WTC11 (cell line): ENCODE results near the gene TBC1D22A. TPM values are rescaled to one million over a fixed set of nuclear protein-coding genes. Genes with fewer than 3 reads are reported as not detected.

Experiments
- ATAC-seq: fragments of 200-7000 bp; cut with Tn5 transposase; 2 replicates; pipeline ENCODE4 v1.10.0; 2021; ENCODE audit warnings: mild to moderate bottlenecking, moderate library complexity
- CTCF ChIA-PET: fragments of 300-600 bp; sonication (Branson Sonifier 250); formaldehyde crosslinking; loops from one replicate; lab custom pipeline; 2021; ENCODE audit warnings: antibody characterized with exemption; lab: Charles Lee
- POLR2A ChIA-PET: fragments of 350-600 bp; sonication (Branson Sonifier 250); formaldehyde crosslinking; loops from one replicate; lab custom pipeline; 2021; ENCODE audit warnings: antibody characterized with exemption; lab: Charles Lee
- DNase-seq: peaks from one replicate; pipeline ENCODE4 v3.0.0; 2021; ENCODE audit warnings: low spot score
- H3K27ac Mint-ChIP-seq: 2 replicates; pipeline ENCODE4 v1.8.0; 2021; ENCODE audit warnings: mixed read lengths
- H3K27me3 Mint-ChIP-seq: 2 replicates; pipeline ENCODE4 v1.8.0; 2021; ENCODE audit warnings: low read depth, mild to moderate bottlenecking, moderate library complexity, mixed read lengths
- H3K36me3 Mint-ChIP-seq: 2 replicates; pipeline ENCODE4 v1.8.0; 2021; ENCODE audit warnings: mixed read lengths
- H3K4me1 Mint-ChIP-seq: 2 replicates; pipeline ENCODE4 v1.8.0; 2022; ENCODE audit warnings: mixed read lengths
- H3K4me3 Mint-ChIP-seq: 2 replicates; pipeline ENCODE4 v1.8.0; 2021; ENCODE audit warnings: mild to moderate bottlenecking, moderate library complexity, mixed read lengths
- H3K9me3 Mint-ChIP-seq: 2 replicates; pipeline ENCODE4 v1.8.0; 2021; ENCODE audit warnings: mixed read lengths
- CREB1 ChIP-seq: sonication (generic); formaldehyde crosslinking; IDR thresholded peaks from 2 replicates; pipeline ENCODE4 v1.8.0; 2023; ENCODE audit warnings: mild to moderate bottlenecking, missing genetic modification reagents
- E2F1 ChIP-seq: sonication (generic); formaldehyde crosslinking; IDR thresholded peaks from 2 replicates; pipeline ENCODE4 v1.8.0; 2022; ENCODE audit warnings: mild to moderate bottlenecking, missing genetic modification reagents
- E2F5 ChIP-seq: sonication (generic); formaldehyde crosslinking; IDR thresholded peaks from 2 replicates; pipeline ENCODE4 v1.8.1; 2022; ENCODE audit warnings: mild to moderate bottlenecking, moderate library complexity, missing genetic modification reagents
- GRHL2 ChIP-seq: fragments of 250-450 bp; sonication (Bioruptor Pico); IDR thresholded peaks from 2 replicates; pipeline ENCODE4 v1.8.0; 2022; ENCODE audit warnings: mild to moderate bottlenecking, moderate library complexity; ENCODE audit not compliant: insufficient replicate concordance, severe bottlenecking
- HMGA2 ChIP-seq: fragments of 250-450 bp; sonication (Bioruptor Pico); IDR thresholded peaks from 2 replicates; pipeline ENCODE4 v1.4.0; 2021; ENCODE audit warnings: mild to moderate bottlenecking, moderate library complexity
- JUN ChIP-seq: sonication (generic); formaldehyde crosslinking; IDR thresholded peaks from 2 replicates; pipeline ENCODE4 v1.8.0; 2023; ENCODE audit warnings: mild to moderate bottlenecking, missing genetic modification reagents
- NFE2L1 ChIP-seq: sonication (generic); formaldehyde crosslinking; IDR thresholded peaks from 2 replicates; pipeline ENCODE4 v1.8.1; 2023; ENCODE audit warnings: missing genetic modification reagents
- NFYB ChIP-seq: sonication (generic); formaldehyde crosslinking; conservative IDR thresholded peaks from 2 replicates; pipeline ENCODE4 v1.8.0; 2022; ENCODE audit warnings: low read depth, missing genetic modification reagents
- NR2C2 ChIP-seq: sonication (generic); formaldehyde crosslinking; IDR thresholded peaks from 2 replicates; pipeline ENCODE4 v1.8.0; 2022; ENCODE audit warnings: mild to moderate bottlenecking, missing genetic modification reagents
- ZNF263 ChIP-seq: sonication (generic); formaldehyde crosslinking; IDR thresholded peaks from 2 replicates; pipeline ENCODE4 v1.8.1; 2022; ENCODE audit warnings: low read depth, mild to moderate bottlenecking, moderate library complexity, missing genetic modification reagents
- ZNF317 ChIP-seq: sonication (generic); formaldehyde crosslinking; IDR thresholded peaks from 2 replicates; pipeline ENCODE4 v1.8.1; 2023; ENCODE audit warnings: low read depth, mild to moderate bottlenecking, moderate library complexity, missing genetic modification reagents, borderline replicate concordance
- ZNF396 ChIP-seq: fragments of 250-450 bp; sonication (Bioruptor Pico); IDR thresholded peaks from 2 replicates; pipeline ENCODE4 v1.8.0; 2021; ENCODE audit warnings: mild to moderate bottlenecking, moderate library complexity, borderline replicate concordance
- ZNF416 ChIP-seq: fragments of 250-450 bp; sonication (Bioruptor Pico); IDR thresholded peaks from 2 replicates; pipeline ENCODE4 v1.9.0; 2021; ENCODE audit warnings: mild to moderate bottlenecking, inconsistent platforms
- ZNF425 ChIP-seq: fragments of 250-450 bp; sonication (Bioruptor Pico); conservative IDR thresholded peaks from 2 replicates; pipeline ENCODE4 v1.9.0; 2021; ENCODE audit warnings: mild to moderate bottlenecking
- ZNF671 ChIP-seq: fragments of 250-450 bp; sonication (Bioruptor Pico); IDR thresholded peaks from 2 replicates; pipeline ENCODE4 v1.8.0; 2021; ENCODE audit warnings: mild to moderate bottlenecking
- total RNA-seq: library from RNA; stranded (reverse); gene quantifications from 3 replicates; pipeline ENCODE4 v1.2.3, GENCODE V29; 2021
- TF ChIP-seq, protein P1 (sequence below): sonication (generic); formaldehyde crosslinking; IDR thresholded peaks from 2 replicates; pipeline ENCODE4 v1.8.1; 2023; ENCODE audit warnings: mild to moderate bottlenecking, missing genetic modification reagents, borderline replicate concordance
- TF ChIP-seq, protein P2 (sequence below): sonication (generic); formaldehyde crosslinking; IDR thresholded peaks from 2 replicates; pipeline ENCODE4 v1.8.0; 2023; ENCODE audit warnings: missing genetic modification reagents, mild to moderate bottlenecking, borderline replicate concordance
- TF ChIP-seq, protein P3 (sequence below): sonication (generic); formaldehyde crosslinking; IDR thresholded peaks from 2 replicates; pipeline ENCODE4 v1.8.1; 2022; ENCODE audit warnings: low read depth, mild to moderate bottlenecking, moderate library complexity, missing genetic modification reagents, borderline replicate concordance

Gene TBC1D22A
- total RNA-seq, 1 experiment from 2014 or later = 18.1 TPM

- ChIA-PET CTCF (no interaction called here), POLR2A (no interaction called here)
- H3K4me1 Mint-ChIP-seq = no peaks in the 10 kb centered on the region
- H3K4me3 Mint-ChIP-seq = no peak overlapping the region
- H3K27ac Mint-ChIP-seq = no peak overlapping the region
- ATAC-seq (no peak), DNase-seq (no peak)
- no peak for TF ChIP-seq NFE2L1
- TF ChIP-seq, protein P1, sequence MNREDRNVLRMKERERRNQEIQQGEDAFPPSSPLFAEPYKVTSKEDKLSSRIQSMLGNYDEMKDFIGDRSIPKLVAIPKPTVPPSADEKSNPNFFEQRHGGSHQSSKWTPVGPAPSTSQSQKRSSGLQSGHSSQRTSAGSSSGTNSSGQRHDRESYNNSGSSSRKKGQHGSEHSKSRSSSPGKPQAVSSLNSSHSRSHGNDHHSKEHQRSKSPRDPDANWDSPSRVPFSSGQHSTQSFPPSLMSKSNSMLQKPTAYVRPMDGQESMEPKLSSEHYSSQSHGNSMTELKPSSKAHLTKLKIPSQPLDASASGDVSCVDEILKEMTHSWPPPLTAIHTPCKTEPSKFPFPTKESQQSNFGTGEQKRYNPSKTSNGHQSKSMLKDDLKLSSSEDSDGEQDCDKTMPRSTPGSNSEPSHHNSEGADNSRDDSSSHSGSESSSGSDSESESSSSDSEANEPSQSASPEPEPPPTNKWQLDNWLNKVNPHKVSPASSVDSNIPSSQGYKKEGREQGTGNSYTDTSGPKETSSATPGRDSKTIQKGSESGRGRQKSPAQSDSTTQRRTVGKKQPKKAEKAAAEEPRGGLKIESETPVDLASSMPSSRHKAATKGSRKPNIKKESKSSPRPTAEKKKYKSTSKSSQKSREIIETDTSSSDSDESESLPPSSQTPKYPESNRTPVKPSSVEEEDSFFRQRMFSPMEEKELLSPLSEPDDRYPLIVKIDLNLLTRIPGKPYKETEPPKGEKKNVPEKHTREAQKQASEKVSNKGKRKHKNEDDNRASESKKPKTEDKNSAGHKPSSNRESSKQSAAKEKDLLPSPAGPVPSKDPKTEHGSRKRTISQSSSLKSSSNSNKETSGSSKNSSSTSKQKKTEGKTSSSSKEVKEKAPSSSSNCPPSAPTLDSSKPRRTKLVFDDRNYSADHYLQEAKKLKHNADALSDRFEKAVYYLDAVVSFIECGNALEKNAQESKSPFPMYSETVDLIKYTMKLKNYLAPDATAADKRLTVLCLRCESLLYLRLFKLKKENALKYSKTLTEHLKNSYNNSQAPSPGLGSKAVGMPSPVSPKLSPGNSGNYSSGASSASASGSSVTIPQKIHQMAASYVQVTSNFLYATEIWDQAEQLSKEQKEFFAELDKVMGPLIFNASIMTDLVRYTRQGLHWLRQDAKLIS = no peak
- no peak for TF ChIP-seq CREB1 (CRISPR knock-in tag)
- TF ChIP-seq JUN = no peak
- no peak for TF ChIP-seq ZNF416 (CRISPR knock-in tag)
- no peak for TF ChIP-seq ZNF263 (CRISPR knock-in tag)
- TF ChIP-seq GRHL2 (CRISPR knock-in tag) = no peak
- no peak for TF ChIP-seq HMGA2 (CRISPR knock-in tag)
- TF ChIP-seq E2F1 (CRISPR knock-in tag) = no peak
- no peak for TF ChIP-seq NR2C2 (CRISPR knock-in tag)
- TF ChIP-seq, protein P2, sequence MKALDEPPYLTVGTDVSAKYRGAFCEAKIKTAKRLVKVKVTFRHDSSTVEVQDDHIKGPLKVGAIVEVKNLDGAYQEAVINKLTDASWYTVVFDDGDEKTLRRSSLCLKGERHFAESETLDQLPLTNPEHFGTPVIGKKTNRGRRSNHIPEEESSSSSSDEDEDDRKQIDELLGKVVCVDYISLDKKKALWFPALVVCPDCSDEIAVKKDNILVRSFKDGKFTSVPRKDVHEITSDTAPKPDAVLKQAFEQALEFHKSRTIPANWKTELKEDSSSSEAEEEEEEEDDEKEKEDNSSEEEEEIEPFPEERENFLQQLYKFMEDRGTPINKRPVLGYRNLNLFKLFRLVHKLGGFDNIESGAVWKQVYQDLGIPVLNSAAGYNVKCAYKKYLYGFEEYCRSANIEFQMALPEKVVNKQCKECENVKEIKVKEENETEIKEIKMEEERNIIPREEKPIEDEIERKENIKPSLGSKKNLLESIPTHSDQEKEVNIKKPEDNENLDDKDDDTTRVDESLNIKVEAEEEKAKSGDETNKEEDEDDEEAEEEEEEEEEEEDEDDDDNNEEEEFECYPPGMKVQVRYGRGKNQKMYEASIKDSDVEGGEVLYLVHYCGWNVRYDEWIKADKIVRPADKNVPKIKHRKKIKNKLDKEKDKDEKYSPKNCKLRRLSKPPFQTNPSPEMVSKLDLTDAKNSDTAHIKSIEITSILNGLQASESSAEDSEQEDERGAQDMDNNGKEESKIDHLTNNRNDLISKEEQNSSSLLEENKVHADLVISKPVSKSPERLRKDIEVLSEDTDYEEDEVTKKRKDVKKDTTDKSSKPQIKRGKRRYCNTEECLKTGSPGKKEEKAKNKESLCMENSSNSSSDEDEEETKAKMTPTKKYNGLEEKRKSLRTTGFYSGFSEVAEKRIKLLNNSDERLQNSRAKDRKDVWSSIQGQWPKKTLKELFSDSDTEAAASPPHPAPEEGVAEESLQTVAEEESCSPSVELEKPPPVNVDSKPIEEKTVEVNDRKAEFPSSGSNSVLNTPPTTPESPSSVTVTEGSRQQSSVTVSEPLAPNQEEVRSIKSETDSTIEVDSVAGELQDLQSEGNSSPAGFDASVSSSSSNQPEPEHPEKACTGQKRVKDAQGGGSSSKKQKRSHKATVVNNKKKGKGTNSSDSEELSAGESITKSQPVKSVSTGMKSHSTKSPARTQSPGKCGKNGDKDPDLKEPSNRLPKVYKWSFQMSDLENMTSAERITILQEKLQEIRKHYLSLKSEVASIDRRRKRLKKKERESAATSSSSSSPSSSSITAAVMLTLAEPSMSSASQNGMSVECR (CRISPR knock-in tag) = no peak
- no peak for TF ChIP-seq ZNF425
- TF ChIP-seq ZNF317 = no peak
- TF ChIP-seq, protein P3, sequence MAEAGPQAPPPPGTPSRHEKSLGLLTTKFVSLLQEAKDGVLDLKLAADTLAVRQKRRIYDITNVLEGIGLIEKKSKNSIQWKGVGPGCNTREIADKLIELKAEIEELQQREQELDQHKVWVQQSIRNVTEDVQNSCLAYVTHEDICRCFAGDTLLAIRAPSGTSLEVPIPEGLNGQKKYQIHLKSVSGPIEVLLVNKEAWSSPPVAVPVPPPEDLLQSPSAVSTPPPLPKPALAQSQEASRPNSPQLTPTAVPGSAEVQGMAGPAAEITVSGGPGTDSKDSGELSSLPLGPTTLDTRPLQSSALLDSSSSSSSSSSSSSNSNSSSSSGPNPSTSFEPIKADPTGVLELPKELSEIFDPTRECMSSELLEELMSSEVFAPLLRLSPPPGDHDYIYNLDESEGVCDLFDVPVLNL (CRISPR knock-in tag) = no peak
- TF ChIP-seq ZNF671 (CRISPR knock-in tag) = no peak
- TF ChIP-seq E2F5 (CRISPR knock-in tag) = no peak
- no peak for TF ChIP-seq NFYB (CRISPR knock-in tag)
- TF ChIP-seq ZNF396 (CRISPR knock-in tag) = no peak
- H3K9me3 Mint-ChIP-seq = no peaks in the 10 kb centered on the region
- no peaks in the 10 kb centered on the region for H3K36me3 Mint-ChIP-seq
- no peaks in the 10 kb centered on the region for H3K27me3 Mint-ChIP-seq
Measured at GRCh38 chr22:47142427-47143046, 380.1 kb downstream of the TBC1D22A start.
